NK-92 (cell line): Measurements from ENCODE around the gene RFC4.
"Not testable (repeated sequence)": the region's sequence is repeated elsewhere in the genome, so short reads cannot be mapped to it uniquely, and the experiment has no call there.

ENCODE experiments used
- DNase-seq: peaks from one replicate; lab custom pipeline; 2025; ENCODE audit not compliant: unreplicated experiment; lab: John Stamatoyannopoulos, UW

Gene RFC4

GRCh38 chr3:186806089-186807055, at the start of gene RFC4:
TSS of gene RFC4 (minus strand) at chr3:186806482. CDS start at chr3:186804713, 1,769 bp downstream.
- DNase-seq = no peak

GRCh38 chr3:186854954-186855353, 48.7 kb upstream of the RFC4 start:
- no peak for DNase-seq

DNA sequence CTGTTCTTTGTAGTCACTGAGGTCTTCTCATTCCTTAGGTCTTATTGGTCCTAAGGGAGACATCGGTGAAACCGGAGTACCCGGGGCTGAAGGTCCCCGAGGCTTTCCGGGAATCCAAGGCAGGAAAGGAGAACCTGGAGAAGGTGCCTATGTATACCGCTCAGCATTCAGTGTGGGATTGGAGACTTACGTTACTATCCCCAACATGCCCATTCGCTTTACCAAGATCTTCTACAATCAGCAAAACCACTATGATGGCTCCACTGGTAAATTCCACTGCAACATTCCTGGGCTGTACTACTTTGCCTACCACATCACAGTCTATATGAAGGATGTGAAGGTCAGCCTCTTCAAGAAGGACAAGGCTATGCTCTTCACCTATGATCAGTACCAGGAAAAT, 47.9 kb upstream of the RFC4 start:
- no peak for DNase-seq

DNA sequence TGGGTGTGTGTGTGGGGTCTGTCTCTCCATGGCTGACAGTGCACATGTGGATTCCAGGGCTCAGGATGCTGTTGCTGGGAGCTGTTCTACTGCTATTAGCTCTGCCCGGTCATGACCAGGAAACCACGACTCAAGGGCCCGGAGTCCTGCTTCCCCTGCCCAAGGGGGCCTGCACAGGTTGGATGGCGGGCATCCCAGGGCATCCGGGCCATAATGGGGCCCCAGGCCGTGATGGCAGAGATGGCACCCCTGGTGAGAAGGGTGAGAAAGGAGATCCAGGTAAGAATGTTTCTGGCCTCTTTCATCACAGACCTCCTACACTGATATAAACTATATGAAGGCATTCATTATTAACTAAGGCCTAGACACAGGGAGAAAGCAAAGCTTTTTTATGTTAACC, 46.7 kb upstream of the RFC4 start:
- DNase-seq = no peak

- DNase-seq = not testable (repeated sequence)
These were observed 45.6 kb upstream of the RFC4 start for GRCh38 chr3:186851835-186852234.

DNA sequence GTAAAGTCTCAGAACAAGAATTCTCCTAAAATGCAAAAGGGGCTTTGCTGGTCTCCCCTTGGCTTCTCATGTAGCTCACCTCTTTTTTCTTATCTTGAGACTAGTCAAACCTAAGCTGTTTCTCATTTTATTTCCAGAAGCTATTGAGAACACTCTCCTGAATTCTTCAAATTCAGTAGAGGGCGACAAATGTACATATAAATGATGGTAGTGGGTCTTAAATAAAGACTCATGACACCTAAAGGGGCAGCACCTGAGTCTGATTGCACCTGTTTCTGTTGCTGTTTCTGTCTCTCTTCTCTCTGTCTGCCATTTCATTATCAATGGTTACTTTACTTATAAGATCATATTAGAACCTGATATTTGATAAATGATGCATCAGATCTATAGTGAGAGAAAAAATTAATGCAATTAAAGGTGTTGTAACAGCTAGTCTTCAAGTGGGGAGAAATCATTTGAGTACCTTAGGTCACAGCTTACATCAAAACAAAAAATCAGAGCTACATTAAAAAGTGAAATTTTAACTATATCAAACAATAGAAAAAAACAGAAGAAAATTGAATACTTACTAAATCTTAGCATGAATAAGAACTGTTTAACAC, 43.2 kb upstream of the RFC4 start:
- DNase-seq = no peak

GRCh38 chr3:186847437-186847836, 41.2 kb upstream of the RFC4 start:
- no peak for DNase-seq

- no peak for DNase-seq
These were observed 39.5 kb upstream of the RFC4 start for GRCh38 chr3:186845756-186846155.

DNA sequence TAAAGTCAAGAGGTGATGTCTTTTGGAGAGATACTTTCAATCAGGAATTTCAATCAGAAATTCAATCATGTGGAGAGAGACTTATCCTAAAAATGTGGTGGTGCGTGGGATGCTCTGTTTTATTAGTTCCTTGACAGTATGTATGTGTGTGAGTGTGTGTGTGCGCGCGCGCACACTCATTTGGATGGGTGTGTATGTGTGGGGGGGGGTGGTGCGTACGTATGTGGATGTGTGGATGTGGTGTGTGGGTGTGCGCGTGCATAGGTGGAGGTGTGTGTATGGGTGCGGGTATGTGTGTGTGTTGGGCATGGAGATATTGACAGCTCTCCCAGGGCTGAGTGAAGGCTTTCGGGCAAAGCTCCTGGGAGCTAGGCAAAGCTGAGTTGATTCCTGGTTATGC, 38.6 kb upstream of the RFC4 start:
- DNase-seq = no peak

DNA sequence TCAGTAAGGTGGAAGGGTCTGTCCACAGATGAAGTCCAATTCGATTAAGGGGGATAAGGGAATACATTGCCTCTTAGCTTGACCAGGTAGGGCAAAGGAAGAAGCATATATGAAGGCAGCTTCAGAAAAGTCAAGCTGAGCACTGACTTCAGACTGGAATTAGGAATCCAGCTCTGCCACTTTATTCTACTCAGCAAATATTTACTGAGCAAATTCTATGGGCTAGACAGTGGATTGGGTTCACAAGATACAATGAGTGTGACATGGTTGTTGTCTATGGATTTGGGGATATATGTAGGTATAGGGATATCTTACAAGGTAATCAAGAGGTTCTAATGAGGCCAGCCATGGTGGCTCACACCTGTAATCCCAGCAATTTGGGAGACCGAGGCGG, 36.8 kb upstream of the RFC4 start:
- DNase-seq = no peak

DNA sequence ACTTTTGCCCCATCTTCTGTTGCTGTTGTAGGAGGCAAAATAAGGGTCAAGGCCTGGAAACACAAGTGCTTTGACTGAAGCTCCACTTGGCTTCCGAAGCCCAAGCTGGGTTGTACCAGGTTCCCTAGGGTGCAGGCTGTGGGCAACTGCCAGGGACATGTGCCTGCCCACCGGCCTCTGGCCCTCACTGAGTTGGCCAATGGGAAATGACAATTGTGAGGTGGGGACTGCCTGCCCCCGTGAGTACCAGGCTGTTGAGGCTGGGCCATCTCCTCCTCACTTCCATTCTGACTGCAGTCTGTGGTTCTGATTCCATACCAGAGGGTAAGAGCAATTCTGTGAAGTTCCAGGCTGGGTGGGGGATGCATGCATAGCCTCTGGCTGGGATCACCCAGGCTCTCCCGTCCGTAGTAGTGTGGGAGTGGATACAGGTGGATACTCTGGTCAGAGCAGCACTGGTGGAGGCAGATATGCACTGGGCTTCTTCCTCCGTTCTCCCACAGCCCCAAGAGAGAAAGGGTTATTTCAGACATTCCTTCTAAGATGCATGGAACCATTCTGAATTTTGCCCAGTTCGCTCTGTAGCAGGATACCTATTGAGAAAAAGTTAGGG, 36.2 kb upstream of the RFC4 start, which contains the start of gene ADIPOQ:
ADIPOQ (plus strand) TSS at position 285 of the 613 bp plus-strand sequence. CDS start 10,349 bp downstream, outside the sequence.
- DNase-seq = no peak

DNA sequence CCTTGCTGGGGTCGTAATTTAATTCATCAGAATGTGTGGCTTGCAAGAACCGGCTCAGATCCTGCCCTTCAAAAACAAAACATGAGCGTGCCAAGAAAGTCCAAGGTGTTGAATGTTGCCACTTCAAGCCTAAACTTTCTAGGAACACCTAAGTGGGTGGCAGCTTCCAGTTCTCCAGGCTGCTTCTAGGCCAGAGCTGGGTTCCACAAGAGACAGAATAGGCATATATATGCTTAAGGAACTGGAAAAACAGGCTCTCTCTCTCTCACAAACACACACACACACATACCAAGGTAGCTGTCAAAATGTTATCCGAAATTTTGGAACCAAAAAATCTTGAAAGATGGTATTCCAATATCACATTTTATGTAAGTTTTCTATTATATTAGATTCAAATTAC, 35.3 kb upstream of the RFC4 start:
- no peak for DNase-seq

GRCh38 chr3:186839874-186840641, 33.8 kb upstream of the RFC4 start:
- no peak for DNase-seq

DNA sequence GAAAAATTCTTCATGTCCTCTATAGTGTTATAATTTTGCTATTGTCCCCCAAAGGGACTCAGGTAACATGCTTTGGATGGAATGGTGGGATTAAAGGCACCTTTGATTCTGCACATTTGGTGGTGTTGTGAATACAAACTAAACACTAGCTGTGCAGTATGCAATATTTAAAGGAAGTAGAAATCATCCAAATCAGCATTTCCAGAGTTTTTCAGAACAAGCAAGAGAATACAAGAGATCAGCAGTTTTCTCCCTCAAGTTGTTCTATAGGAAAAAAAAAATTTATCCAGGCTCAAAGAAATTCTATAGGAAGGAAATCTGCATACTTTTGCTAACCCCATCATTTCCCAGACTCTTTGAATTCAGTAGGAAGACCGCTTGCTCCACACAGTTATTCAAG, 26.0 kb upstream of the RFC4 start:
- DNase-seq = no peak

GRCh38 chr3:186831798-186832197, 25.5 kb upstream of the RFC4 start:
- no peak for DNase-seq

- no peak for DNase-seq
These were observed 22.1 kb upstream of the RFC4 start for GRCh38 chr3:186828340-186828739.

GRCh38 chr3:186826976-186827857, 20.9 kb upstream of the RFC4 start:
- DNase-seq = peak; percentile 27

DNA sequence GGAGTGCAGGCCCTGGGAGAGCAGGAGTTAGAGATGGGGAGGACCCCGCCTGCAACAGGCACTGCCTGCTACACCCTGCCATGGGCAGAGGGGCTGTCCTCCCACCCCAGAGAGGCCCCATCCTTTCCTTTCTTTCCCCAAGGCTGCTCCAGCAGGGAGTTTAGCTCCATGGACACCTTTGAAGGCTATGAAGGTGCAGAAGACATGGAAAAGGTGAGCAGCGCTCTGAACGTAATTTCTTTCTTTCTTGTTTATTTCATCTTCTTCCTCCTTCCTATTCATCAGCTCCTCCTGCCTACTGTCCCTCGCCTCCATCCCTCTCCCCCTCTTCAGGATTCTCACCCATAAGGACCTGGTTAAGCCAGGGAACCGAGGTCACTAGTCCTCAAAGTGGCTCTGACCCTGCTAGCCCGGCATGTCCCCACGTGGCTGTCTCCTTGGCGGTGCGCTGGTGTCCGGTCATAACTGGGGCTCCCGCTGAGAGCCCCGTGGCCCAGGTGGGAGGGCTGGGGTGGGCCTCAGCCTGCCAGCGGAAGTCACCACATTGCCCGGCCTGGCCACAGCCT, 20.2 kb upstream of the RFC4 start:
- DNase-seq = no peak

DNA sequence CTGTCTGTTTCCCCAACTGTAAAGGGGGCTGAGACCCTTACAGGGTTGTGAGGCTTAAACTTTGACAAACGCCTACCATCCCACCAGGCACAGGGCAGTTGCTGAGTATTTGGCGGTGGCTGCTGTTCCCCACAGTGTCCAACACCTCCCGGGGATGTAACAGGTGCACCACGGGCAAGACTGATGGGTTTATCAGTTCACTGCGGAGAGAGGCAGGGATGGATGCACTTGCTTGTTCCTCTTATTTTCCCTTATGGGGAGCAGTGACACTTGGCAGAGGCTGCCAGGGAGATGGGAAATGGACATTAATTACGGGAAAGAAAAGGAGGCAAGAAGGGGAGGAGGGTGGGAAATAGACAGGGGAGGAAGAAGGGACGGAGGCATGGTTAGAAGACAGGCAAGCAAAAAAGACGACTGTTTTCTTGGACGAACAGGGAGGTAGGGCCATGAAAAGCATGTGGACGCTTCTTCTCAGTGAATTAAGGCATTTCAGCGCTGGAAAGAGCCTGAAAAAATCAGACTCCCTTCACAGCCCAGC, 19.7 kb upstream of the RFC4 start:
- DNase-seq = no peak
